Calu3 (cell line): ENCODE data around the gene JMJD6. TPM values are rescaled to one million over a fixed set of nuclear protein-coding genes. Genes with fewer than 3 reads are reported as not detected.

Experiments used
- BruUV-seq: library from RNA; stranded (reverse); fragments of 400-500 nt; replicated peaks from 2 replicates; lab custom pipeline; 2021; lab: Mats Ljungman, UMichigan
- CTCF ChIA-PET: fragments of 300-600 bp; sonication (Branson Sonifier 250); formaldehyde crosslinking; loops from one replicate; lab custom pipeline; 2022; ENCODE audit warnings: antibody characterized with exemption; lab: Charles Lee
- DNase-seq: peaks from one replicate; pipeline ENCODE4 v3.0.0; 2022
- H3K27ac Mint-ChIP-seq: one replicate; pipeline ENCODE4 v1.8.0; 2022; ENCODE audit warnings: mixed read lengths; ENCODE audit not compliant: unreplicated experiment
- H3K27me3 Mint-ChIP-seq: one replicate; pipeline ENCODE4 v1.8.0; 2022; ENCODE audit warnings: mixed read lengths; ENCODE audit not compliant: unreplicated experiment
- H3K36me3 Mint-ChIP-seq: one replicate; pipeline ENCODE4 v1.8.0; 2022; ENCODE audit warnings: mild to moderate bottlenecking, moderate library complexity, mixed read lengths; ENCODE audit not compliant: insufficient read depth, unreplicated experiment
- H3K4me1 Mint-ChIP-seq: one replicate; pipeline ENCODE4 v1.8.0; 2022; ENCODE audit warnings: mild to moderate bottlenecking, low read depth, mixed read lengths; ENCODE audit not compliant: unreplicated experiment
- H3K4me3 Mint-ChIP-seq: one replicate; pipeline ENCODE4 v1.8.0; 2022; ENCODE audit warnings: mild to moderate bottlenecking, low read depth, moderate library complexity, mixed read lengths; ENCODE audit not compliant: unreplicated experiment
- H3K9me3 Mint-ChIP-seq: one replicate; pipeline ENCODE4 v1.8.0; 2022; ENCODE audit warnings: low read depth, mixed read lengths; ENCODE audit not compliant: unreplicated experiment
- intact Hi-C: fragments of 100-400 bp; cut with micrococcal nuclease; formaldehyde crosslinking; loops from one replicate; pipeline ENCODE4 v1.10.0; 2022; ENCODE audit not compliant: unreplicated experiment
- total RNA-seq: library from RNA; stranded (reverse); gene quantifications from 2 replicates; pipeline ENCODE4 v1.2.3, GENCODE V29; 2022
- TF ChIP-seq, protein P1 (sequence below): fragments of 200-600 bp; IDR thresholded peaks from one replicate; pipeline ENCODE4 v1.8.0; 2022; ENCODE audit warnings: antibody characterized with exemption; ENCODE audit not compliant: unreplicated experiment

Gene JMJD6
- total RNA-seq, 1 experiment from 2014 or later: 62.1 TPM

- DNase-seq: no peak
- Mint-ChIP-seq H3K4me3 (no peak overlapping the region), H3K9me3 (no peaks in the 10 kb centered on the region), H3K4me1 (peaks cover 13% of the 10 kb centered on the region), H3K27ac (no peak overlapping the region), H3K36me3 (peaks cover 10% of the 10 kb centered on the region), H3K27me3 (no peaks in the 10 kb centered on the region)
- CTCF ChIA-PET: no interaction called here
- BruUV-seq: no TSS peak
- TF ChIP-seq, protein P1, sequence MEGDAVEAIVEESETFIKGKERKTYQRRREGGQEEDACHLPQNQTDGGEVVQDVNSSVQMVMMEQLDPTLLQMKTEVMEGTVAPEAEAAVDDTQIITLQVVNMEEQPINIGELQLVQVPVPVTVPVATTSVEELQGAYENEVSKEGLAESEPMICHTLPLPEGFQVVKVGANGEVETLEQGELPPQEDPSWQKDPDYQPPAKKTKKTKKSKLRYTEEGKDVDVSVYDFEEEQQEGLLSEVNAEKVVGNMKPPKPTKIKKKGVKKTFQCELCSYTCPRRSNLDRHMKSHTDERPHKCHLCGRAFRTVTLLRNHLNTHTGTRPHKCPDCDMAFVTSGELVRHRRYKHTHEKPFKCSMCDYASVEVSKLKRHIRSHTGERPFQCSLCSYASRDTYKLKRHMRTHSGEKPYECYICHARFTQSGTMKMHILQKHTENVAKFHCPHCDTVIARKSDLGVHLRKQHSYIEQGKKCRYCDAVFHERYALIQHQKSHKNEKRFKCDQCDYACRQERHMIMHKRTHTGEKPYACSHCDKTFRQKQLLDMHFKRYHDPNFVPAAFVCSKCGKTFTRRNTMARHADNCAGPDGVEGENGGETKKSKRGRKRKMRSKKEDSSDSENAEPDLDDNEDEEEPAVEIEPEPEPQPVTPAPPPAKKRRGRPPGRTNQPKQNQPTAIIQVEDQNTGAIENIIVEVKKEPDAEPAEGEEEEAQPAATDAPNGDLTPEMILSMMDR: no peak
- intact Hi-C loops: no loop called here
These were observed 49.8 kb downstream of the JMJD6 start for GRCh38 chr17:76676629-76677028.

DNA sequence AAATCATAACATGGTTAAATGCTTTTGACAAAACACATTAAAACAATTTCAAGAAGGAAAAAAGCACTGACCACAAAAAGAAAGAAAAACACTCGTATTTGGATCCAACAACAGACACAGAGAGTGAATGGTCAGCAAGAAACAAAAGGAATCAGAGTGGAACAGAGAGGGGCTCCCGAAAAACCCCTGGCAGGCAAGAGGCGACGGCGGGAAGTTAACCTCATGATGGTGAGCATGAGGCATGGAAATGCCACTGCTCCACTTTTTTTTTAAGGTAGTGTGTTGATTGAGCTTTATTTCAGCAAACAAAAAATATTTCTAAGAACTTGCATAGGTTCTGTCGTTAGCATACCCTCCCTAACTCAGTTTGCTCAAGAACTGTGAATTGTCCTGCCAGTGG, 50.8 kb downstream of the JMJD6 start:
- Mint-ChIP-seq H3K27ac (no peak overlapping the region), H3K4me3 (no peak overlapping the region), H3K9me3 (no peaks in the 10 kb centered on the region)

GRCh38 chr17:76674600-76674999, 51.8 kb downstream of the JMJD6 start:
- CTCF ChIA-PET: no interaction called here
- no peak overlapping the region for H3K4me3 Mint-ChIP-seq
- peaks cover 21% of the 10 kb centered on the region for H3K36me3 Mint-ChIP-seq
- no peaks in the 10 kb centered on the region for H3K9me3 Mint-ChIP-seq
- H3K27ac Mint-ChIP-seq: no peak overlapping the region
- peaks cover 23% of the 10 kb centered on the region for H3K4me1 Mint-ChIP-seq
- BruUV-seq: no TSS peak
- no peak for DNase-seq
- TF ChIP-seq, protein P1: no peak
- intact Hi-C loops: no loop called here
- H3K27me3 Mint-ChIP-seq: no peaks in the 10 kb centered on the region

More for the DNA sequence above, 50.8 kb downstream of the JMJD6 start:
- no peaks in the 10 kb centered on the region for H3K27me3 Mint-ChIP-seq
- intact Hi-C loops: no loop called here
- CTCF ChIA-PET: interaction anchor here (0.6 kb wide), 1 partner anchor 58 kb away, joined by 4 read pairs; no protein-coding TSS in a partner anchor
- H3K4me1 Mint-ChIP-seq: peaks cover 15% of the 10 kb centered on the region
- peaks cover 20% of the 10 kb centered on the region for H3K36me3 Mint-ChIP-seq
- no TSS peak for BruUV-seq
- TF ChIP-seq, protein P1: no peak
- DNase-seq: no peak

DNA sequence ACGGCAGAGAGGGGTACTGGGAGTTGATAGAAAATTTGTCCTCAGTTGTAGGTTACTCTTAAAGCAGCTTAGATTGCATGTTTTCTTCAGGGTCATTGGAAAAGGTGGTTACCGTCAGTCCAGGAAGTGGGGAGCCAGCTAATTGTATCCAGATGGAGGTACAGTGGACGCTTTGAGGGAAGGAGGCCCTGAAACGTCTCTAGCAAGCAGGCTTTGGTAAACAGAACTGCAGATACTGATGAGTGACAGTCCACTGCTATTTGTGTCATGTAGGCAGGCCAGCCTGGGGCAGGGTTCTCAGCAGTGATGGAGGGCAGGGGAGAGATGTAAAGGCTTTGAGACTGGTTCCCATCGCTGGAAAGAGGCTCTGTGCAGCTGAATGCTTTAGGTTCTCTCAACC, 52.7 kb downstream of the JMJD6 start:
- Mint-ChIP-seq H3K4me3 (no peak overlapping the region), H3K9me3 (no peaks in the 10 kb centered on the region), H3K36me3 (peaks cover 21% of the 10 kb centered on the region), H3K27ac (no peak overlapping the region), H3K4me1 (peaks cover 23% of the 10 kb centered on the region), H3K27me3 (no peaks in the 10 kb centered on the region)
- intact Hi-C loops: no loop called here
- CTCF ChIA-PET: no interaction called here
- BruUV-seq: no TSS peak
- DNase-seq: no peak
- TF ChIP-seq, protein P1: no peak
